Natural killer cell (primary cell): ENCODE results near the gene CATSPERE. TPM values are rescaled to one million over a fixed set of nuclear protein-coding genes. Genes with fewer than 3 reads are reported as not detected.
A peak's percentile ranks its signal among the peaks of the same experiment; 100 is the strongest.
"Not testable (repeated sequence)": the region's sequence is repeated elsewhere in the genome, so short reads cannot be mapped to it uniquely, and the experiment has no call there.

ENCODE experiments used
- ATAC-seq, 3 donors: fragments of 150-1000 bp in 2 of 3; fragments of 200-7000 bp in 1 of 3; cut with Tn5 transposase; 1 replicate in 1 of 3; 2 replicates in 2 of 3; pipeline ENCODE4 v1.10.0; 2021; ENCODE audit warnings: mild to moderate bottlenecking in 2 of 3, moderate library complexity in 2 of 3
- DNase-seq, 2 donors: peaks; one replicate each; pipeline versions ENCODE4 v3.0.0 to v3.0.0-alpha.2; 2013 to 2021; ENCODE audit warnings: mixed read lengths in 1 of 2
- H3K27ac ChIP-seq: one replicate; pipeline ENCODE4 v1.5.1; 2013; ENCODE audit warnings: mild to moderate bottlenecking, low read length
- H3K27me3 ChIP-seq: one replicate; pipeline ENCODE4 v1.6.1; 2013; ENCODE audit warnings: low read length; ENCODE audit not compliant: control insufficient read depth, insufficient read depth
- H3K36me3 ChIP-seq: one replicate; pipeline ENCODE4 v1.6.1; 2013; ENCODE audit warnings: low read length; ENCODE audit not compliant: control insufficient read depth, insufficient read depth
- H3K4me1 ChIP-seq: one replicate; pipeline ENCODE4 v1.6.1; 2013; ENCODE audit warnings: low read length; ENCODE audit not compliant: control insufficient read depth, insufficient read depth
- H3K4me3 ChIP-seq: one replicate; pipeline ENCODE4 v1.5.1; 2013; ENCODE audit warnings: low read length
- H3K9me3 ChIP-seq: one replicate; pipeline ENCODE4 v1.6.1; 2013; ENCODE audit warnings: low read length; ENCODE audit not compliant: control insufficient read depth, insufficient read depth
- H3K27ac Mint-ChIP-seq, 2 donors: one replicate each; pipeline ENCODE4 v1.8.0; 2022; ENCODE audit warnings: mild to moderate bottlenecking in 2 of 2, mixed read lengths in 2 of 2, moderate library complexity in 1 of 2
- H3K27me3 Mint-ChIP-seq, 2 donors: one replicate each; pipeline ENCODE4 v1.8.0; 2022; ENCODE audit warnings: low read depth in 2 of 2, mixed read lengths in 2 of 2
- H3K36me3 Mint-ChIP-seq: one replicate; pipeline ENCODE4 v1.8.0; 2022; ENCODE audit warnings: mixed read lengths
- H3K4me1 Mint-ChIP-seq, 2 donors: one replicate each; pipeline ENCODE4 v1.8.0; 2022; ENCODE audit warnings: mixed read lengths in 2 of 2
- H3K4me3 Mint-ChIP-seq: one replicate; pipeline ENCODE4 v1.8.0; 2022; ENCODE audit warnings: mild to moderate bottlenecking, moderate library complexity, mixed read lengths
- H3K9me3 Mint-ChIP-seq, 2 donors: one replicate each; pipeline ENCODE4 v1.8.0; 2022; ENCODE audit warnings: mixed read lengths in 2 of 2
- WGBS: methylation state at CpG from one replicate; pipeline ENCODE4 v1.1.7; 2013; ENCODE audit warnings: missing lambda C conversion rate; ENCODE audit not compliant: insufficient coverage; 5-methylcytosine and 5-hydroxymethylcytosine counted together
- intact Hi-C: fragments of 100-400 bp; cut with micrococcal nuclease; formaldehyde crosslinking; loops from one replicate; pipeline ENCODE4 v1.14.2; 2022
- total RNA-seq, 4 donors: library from RNA; stranded (reverse); fragments of 120-200 nt in 1 of 4; gene quantifications; one replicate each; pipeline versions ENCODE4 v1.2.3 to v1.2.4, GENCODE V29; 2013 to 2022
- TF ChIP-seq, protein P1 (sequence below): fragments of 200-600 bp; IDR thresholded peaks from one replicate; pipeline ENCODE4 v1.8.0; 2022; ENCODE audit warnings: antibody characterized with exemption

CATSPERE gene
- total RNA-seq, 3 donors from 2014 or later (not counting 1 experiment from before 2014, with no cell fraction given) = 0.79 to 1.4 (median 0.80) TPM

- ATAC-seq (no peak), DNase-seq (no peak)
- Histone ChIP-seq H3K9me3 (no peaks in the 10 kb centered on the region), H3K27me3 (no peaks in the 10 kb centered on the region), H3K4me3 (no peak overlapping the region), H3K27ac (no peak overlapping the region), H3K4me1 (peaks cover 14% of the 10 kb centered on the region), H3K36me3 (peaks cover 9% of the 10 kb centered on the region)
- Mint-ChIP-seq H3K36me3 (peaks cover 6% of the 10 kb centered on the region), H3K27ac (no peak overlapping the region), H3K9me3 (no peaks in the 10 kb centered on the region), H3K4me3 (no peak overlapping the region), H3K27me3 (peaks cover 0 to 4% of the 10 kb centered on the region in 2 donors), H3K4me1 (peaks cover 26 to 35% of the 10 kb centered on the region in 2 donors)
- intact Hi-C loops = no loop called here
- WGBS = no CpG with 5 or more reads among the region's 1 CpG
- TF ChIP-seq, protein P1, sequence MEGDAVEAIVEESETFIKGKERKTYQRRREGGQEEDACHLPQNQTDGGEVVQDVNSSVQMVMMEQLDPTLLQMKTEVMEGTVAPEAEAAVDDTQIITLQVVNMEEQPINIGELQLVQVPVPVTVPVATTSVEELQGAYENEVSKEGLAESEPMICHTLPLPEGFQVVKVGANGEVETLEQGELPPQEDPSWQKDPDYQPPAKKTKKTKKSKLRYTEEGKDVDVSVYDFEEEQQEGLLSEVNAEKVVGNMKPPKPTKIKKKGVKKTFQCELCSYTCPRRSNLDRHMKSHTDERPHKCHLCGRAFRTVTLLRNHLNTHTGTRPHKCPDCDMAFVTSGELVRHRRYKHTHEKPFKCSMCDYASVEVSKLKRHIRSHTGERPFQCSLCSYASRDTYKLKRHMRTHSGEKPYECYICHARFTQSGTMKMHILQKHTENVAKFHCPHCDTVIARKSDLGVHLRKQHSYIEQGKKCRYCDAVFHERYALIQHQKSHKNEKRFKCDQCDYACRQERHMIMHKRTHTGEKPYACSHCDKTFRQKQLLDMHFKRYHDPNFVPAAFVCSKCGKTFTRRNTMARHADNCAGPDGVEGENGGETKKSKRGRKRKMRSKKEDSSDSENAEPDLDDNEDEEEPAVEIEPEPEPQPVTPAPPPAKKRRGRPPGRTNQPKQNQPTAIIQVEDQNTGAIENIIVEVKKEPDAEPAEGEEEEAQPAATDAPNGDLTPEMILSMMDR = no peak
Observed at GRCh38 chr1:244655186-244655585, 194.1 kb downstream of the CATSPERE start.

- Mint-ChIP-seq H3K27me3 (no peaks in the 10 kb centered on the region), H3K27ac (no peak overlapping the region), H3K4me3 (no peak overlapping the region), H3K4me1 (peaks cover 21 to 29% of the 10 kb centered on the region in 2 donors), H3K36me3 (peaks cover 6% of the 10 kb centered on the region), H3K9me3 (no peaks in the 10 kb centered on the region)
- H3K4me3 ChIP-seq = no peak overlapping the region
- H3K27me3 ChIP-seq = no peaks in the 10 kb centered on the region
- no peaks in the 10 kb centered on the region for H3K9me3 ChIP-seq
- TF ChIP-seq, protein P1 = no peak
- 83% methylated on average over 2 of the region's 3 CpGs for WGBS
- ATAC-seq (no peak), DNase-seq (no peak)
- no peak overlapping the region for H3K27ac ChIP-seq
- H3K36me3 ChIP-seq = peaks cover 9% of the 10 kb centered on the region
- peaks cover 9% of the 10 kb centered on the region for H3K4me1 ChIP-seq
- intact Hi-C loops = no loop called here
Observed at GRCh38 chr1:244657421-244657820, 196.3 kb downstream of the CATSPERE start.

DNA sequence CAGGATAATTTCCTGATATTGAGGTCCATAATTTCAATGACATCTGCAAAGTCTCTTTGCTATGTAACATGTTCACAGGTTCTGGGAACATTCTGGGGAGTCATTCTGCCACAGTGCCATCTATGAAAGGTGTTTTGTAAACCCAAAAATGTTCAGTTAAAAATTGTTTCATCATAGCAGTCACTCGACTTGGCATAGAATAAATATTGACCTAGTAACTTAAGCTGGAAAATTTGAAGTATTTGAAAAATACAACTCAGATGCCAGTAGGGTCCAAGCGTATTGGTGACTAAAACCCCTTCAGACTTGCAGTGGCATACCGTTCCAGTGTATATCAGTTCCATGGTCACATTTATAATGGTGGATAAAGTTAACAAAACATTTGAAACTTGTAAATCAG is 198.6 kb downstream of the CATSPERE start:
- no peak overlapping the region for H3K4me3 ChIP-seq
- no peaks in the 10 kb centered on the region for H3K27me3 ChIP-seq
- no peak overlapping the region for H3K27ac ChIP-seq
- H3K4me1 ChIP-seq = no peaks in the 10 kb centered on the region
- DNase-seq = no peak
- Mint-ChIP-seq H3K27me3 (no peaks in the 10 kb centered on the region), H3K27ac (peak overlapping the region in 1 of 2 donors; percentile 29), H3K4me3 (no peak overlapping the region), H3K36me3 (peaks cover 6% of the 10 kb centered on the region), H3K9me3 (no peaks in the 10 kb centered on the region), H3K4me1 (peaks cover 30 to 32% of the 10 kb centered on the region in 2 donors)
- TF ChIP-seq, protein P1 = no peak
- H3K9me3 ChIP-seq = no peaks in the 10 kb centered on the region
- no peak for ATAC-seq
- WGBS = 89% methylated on average over 3 of the region's 3 CpGs
- intact Hi-C loops = no loop called here
- peaks cover 9% of the 10 kb centered on the region for H3K36me3 ChIP-seq

GRCh38 chr1:244660595-244660994 is 199.5 kb downstream of the CATSPERE start:
- H3K36me3 ChIP-seq = peaks cover 9% of the 10 kb centered on the region
- H3K27me3 ChIP-seq = no peaks in the 10 kb centered on the region
- DNase-seq = no peak
- H3K27ac ChIP-seq = no peak overlapping the region
- H3K4me3 Mint-ChIP-seq = no peak overlapping the region
- peaks cover 6% of the 10 kb centered on the region for H3K36me3 Mint-ChIP-seq
- H3K9me3 Mint-ChIP-seq = no peaks in the 10 kb centered on the region
- H3K4me1 ChIP-seq = peaks cover 1% of the 10 kb centered on the region
- intact Hi-C loops = no loop called here
- H3K27me3 Mint-ChIP-seq = no peaks in the 10 kb centered on the region
- no peak overlapping the region for H3K4me3 ChIP-seq
- WGBS = 100% methylated on average over 1 of the region's 3 CpGs
- TF ChIP-seq, protein P1 = no peak
- H3K4me1 Mint-ChIP-seq = peaks cover 30 to 32% of the 10 kb centered on the region in 2 donors
- H3K27ac Mint-ChIP-seq = no peak overlapping the region
- no peak for ATAC-seq
- no peaks in the 10 kb centered on the region for H3K9me3 ChIP-seq

DNA sequence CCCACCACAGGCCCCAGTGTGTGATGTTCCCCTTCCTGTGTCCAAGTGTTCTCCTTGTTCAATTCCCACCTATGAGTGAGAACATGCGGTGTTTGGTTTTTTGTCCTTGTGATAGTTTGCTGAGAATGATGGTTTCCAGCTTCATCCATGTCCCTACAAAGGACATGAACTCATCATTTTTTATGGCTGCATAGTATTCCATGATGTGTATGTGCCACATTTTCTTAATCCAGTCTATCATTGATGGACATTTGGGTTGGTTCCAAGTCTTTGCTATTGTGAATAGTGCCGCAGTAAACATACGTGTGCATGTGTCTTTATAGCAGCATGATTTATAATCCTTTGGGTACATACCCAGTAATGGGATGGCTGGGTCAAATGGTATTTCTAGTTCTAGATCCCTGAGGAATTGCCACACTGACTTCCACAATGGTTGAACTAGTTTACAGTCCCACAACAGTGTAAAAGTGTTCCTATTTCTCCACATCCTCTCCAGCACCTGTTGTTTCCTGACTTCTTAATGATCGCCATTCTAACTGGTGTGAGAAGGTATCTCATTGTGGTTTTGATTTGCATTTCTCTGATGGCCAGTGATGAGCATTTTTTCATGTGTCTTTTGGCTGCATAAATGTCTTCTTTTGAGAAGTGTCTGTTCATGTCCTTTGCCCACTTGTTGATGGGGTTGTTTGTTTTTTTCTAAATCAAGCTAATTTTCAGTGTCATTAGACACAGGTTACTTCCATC is 200.7 kb downstream of the CATSPERE start:
- H3K36me3 Mint-ChIP-seq, H3K4me3 Mint-ChIP-seq, H3K4me1 ChIP-seq, H3K27ac Mint-ChIP-seq, H3K9me3 ChIP-seq, H3K36me3 ChIP-seq, ATAC-seq, H3K27me3 ChIP-seq, H3K27me3 Mint-ChIP-seq, H3K27ac ChIP-seq, DNase-seq, intact Hi-C loops, H3K4me3 ChIP-seq, H3K9me3 Mint-ChIP-seq: not testable (repeated sequence)
- WGBS = no CpG with 5 or more reads among the region's 4 CpGs
- peaks cover 30 to 31% of the 10 kb centered on the region in 2 donors for H3K4me1 Mint-ChIP-seq
